ENCODE measurements around the gene VAT1L. TPM values are rescaled to one million over a fixed set of nuclear protein-coding genes. Genes with fewer than 3 reads are reported as not detected.

Gene VAT1L
- total RNA-seq, 6 experiments from 2014 or later = not detected

- DNase-seq = no peak
- Mint-ChIP-seq H3K4me1 (ENCODE audit: low read depth) (no peaks in the 10 kb centered on the region), H3K36me3 (ENCODE audit: low read depth) (peaks cover 5% of the 10 kb centered on the region; the same call in 1 of the 2 replicates), H3K27me3 (ENCODE audit: insufficient read depth) (no peaks in the 10 kb centered on the region), H3K9me3 (peaks cover 34% of the 10 kb centered on the region), H3K4me3 (no peak overlapping the region), H3K27ac (no peak overlapping the region)
- TF ChIP-seq CTCF (IDR thresholded peaks at IDR 0.05) = no peak
Observed at GRCh38 chr16:77910021-77910420, 121.7 kb downstream of the VAT1L start.

- no peak overlapping the region for H3K27ac Mint-ChIP-seq
- peaks cover 22% of the 10 kb centered on the region for H3K9me3 Mint-ChIP-seq
- H3K4me3 Mint-ChIP-seq = no peak overlapping the region
- no peaks in the 10 kb centered on the region for H3K27me3 Mint-ChIP-seq (ENCODE audit: insufficient read depth)
- TF ChIP-seq CTCF (IDR thresholded peaks at IDR 0.05) = no peak
- H3K4me1 Mint-ChIP-seq (ENCODE audit: low read depth) = no peaks in the 10 kb centered on the region
- no peaks in the 10 kb centered on the region for H3K36me3 Mint-ChIP-seq (ENCODE audit: low read depth)
- DNase-seq = no peak
Observed at GRCh38 chr16:77912617-77913016, 124.3 kb downstream of the VAT1L start.

- H3K36me3 Mint-ChIP-seq (ENCODE audit: low read depth) = no peaks in the 10 kb centered on the region
- H3K4me3 Mint-ChIP-seq = no peak overlapping the region
- DNase-seq = no peak
- no peak for TF ChIP-seq CTCF (IDR thresholded peaks at IDR 0.05)
- H3K27me3 Mint-ChIP-seq (ENCODE audit: insufficient read depth) = no peaks in the 10 kb centered on the region
- peaks cover 31% of the 10 kb centered on the region for H3K9me3 Mint-ChIP-seq
- H3K4me1 Mint-ChIP-seq (ENCODE audit: low read depth) = no peaks in the 10 kb centered on the region
- H3K27ac Mint-ChIP-seq = no peak overlapping the region
Observed at GRCh38 chr16:77913738-77914253, 125.4 kb downstream of the VAT1L start.

- Mint-ChIP-seq H3K27me3 (ENCODE audit: insufficient read depth) (no peaks in the 10 kb centered on the region), H3K27ac (no peak overlapping the region), H3K9me3 (peaks cover 42% of the 10 kb centered on the region), H3K36me3 (ENCODE audit: low read depth) (no peaks in the 10 kb centered on the region), H3K4me1 (ENCODE audit: low read depth) (no peaks in the 10 kb centered on the region), H3K4me3 (no peak overlapping the region)
- DNase-seq = no peak
- no peak for TF ChIP-seq CTCF (IDR thresholded peaks at IDR 0.05)
Observed at GRCh38 chr16:77916111-77916510, 127.7 kb downstream of the VAT1L start.

GRCh38 chr16:77917971-77918370, 129.6 kb downstream of the VAT1L start:
- H3K4me1 Mint-ChIP-seq (ENCODE audit: low read depth) = no peaks in the 10 kb centered on the region
- H3K4me3 Mint-ChIP-seq = no peak overlapping the region
- peaks cover 48% of the 10 kb centered on the region for H3K9me3 Mint-ChIP-seq
- H3K36me3 Mint-ChIP-seq (ENCODE audit: low read depth) = no peaks in the 10 kb centered on the region
- H3K27ac Mint-ChIP-seq = no peak overlapping the region
- no peak for TF ChIP-seq CTCF (IDR thresholded peaks at IDR 0.05)
- DNase-seq = no peak
- no peaks in the 10 kb centered on the region for H3K27me3 Mint-ChIP-seq (ENCODE audit: insufficient read depth)

All from HFFc6 (cell line).